Ovary (tissue), 3 donors: ENCODE results near the gene TNFRSF6B.

ENCODE experiments used
- CTCF ChIP-seq, 3 donors: fragments of 450-650 bp in 2 of 3; fragments of 200-600 bp in 1 of 3; IDR thresholded peaks; one replicate each; pipeline versions ENCODE4 v1.5.1 to v1.8.0; 2016 to 2022; ENCODE audit warnings: antibody characterized with exemption in 3 of 3, mild to moderate bottlenecking in 1 of 3
- EP300 ChIP-seq: sonication (generic); formaldehyde crosslinking; IDR thresholded peaks from one replicate; pipeline ENCODE4 v1.6.1; 2017; ENCODE audit warnings: antibody characterized with exemption
- POLR2A ChIP-seq: fragments of 450-650 bp; IDR thresholded peaks from one replicate; pipeline ENCODE4 v1.6.1; 2017; ENCODE audit warnings: antibody characterized with exemption, mild to moderate bottlenecking, moderate library complexity
- donor health status: DM: no; HTN: no; CAD: no.

- TF ChIP-seq CTCF (IDR thresholded peaks at IDR 0.05), result no peak
- no peak for TF ChIP-seq EP300
- no peak for TF ChIP-seq POLR2A
Observed at GRCh38 chr20:63664861-63665594, 31.4 kb upstream of the TNFRSF6B start.
